HEK293 (cell line): ENCODE measurements around the gene DDIT4.

Experiments
- PRDM10 ChIP-seq: fragments of 450-650 bp; formaldehyde crosslinking; IDR thresholded peaks from 2 replicates; pipeline ENCODE4 v1.5.1; 2016; ENCODE audit warnings: missing biosample characterization, missing genetic modification characterization
- REPIN1 ChIP-seq: fragments of 450-650 bp; formaldehyde crosslinking; IDR thresholded peaks from 2 replicates; pipeline ENCODE4 v1.5.1; 2017; ENCODE audit warnings: missing biosample characterization, missing genetic modification characterization, low read depth
- REST ChIP-seq: fragments of 450-650 bp; formaldehyde crosslinking; IDR thresholded peaks from 2 replicates; pipeline ENCODE4 v1.5.1; 2016; ENCODE audit warnings: missing biosample characterization, missing genetic modification characterization
- SP2 ChIP-seq: fragments of 450-650 bp; formaldehyde crosslinking; IDR thresholded peaks from 2 replicates; pipeline ENCODE4 v1.5.1; 2016; ENCODE audit warnings: missing biosample characterization, missing genetic modification characterization
- ZBTB26 ChIP-seq: fragments of 450-650 bp; formaldehyde crosslinking; optimal IDR thresholded peaks from 2 replicates; pipeline ENCODE3; 2016; ENCODE audit warnings: missing biosample characterization, mild to moderate bottlenecking, missing genetic modification characterization
- ZNF132 ChIP-seq: fragments of 450-650 bp; formaldehyde crosslinking; IDR thresholded peaks from 2 replicates; pipeline ENCODE4 v1.5.1; 2017; ENCODE audit warnings: missing biosample characterization, missing genetic modification characterization, borderline replicate concordance
- ZNF146 ChIP-seq: fragments of 450-650 bp; formaldehyde crosslinking; IDR thresholded peaks from 2 replicates; pipeline ENCODE4 v1.5.1; 2016; ENCODE audit warnings: missing biosample characterization, missing genetic modification characterization
- ZNF214 ChIP-seq: fragments of 450-650 bp; formaldehyde crosslinking; IDR thresholded peaks from 2 replicates; pipeline ENCODE4 v1.5.1; 2017; ENCODE audit warnings: missing biosample characterization, mild to moderate bottlenecking, missing genetic modification characterization, borderline replicate concordance
- ZNF223 ChIP-seq: fragments of 450-650 bp; formaldehyde crosslinking; IDR thresholded peaks from 2 replicates; pipeline ENCODE4 v1.5.1; 2016; ENCODE audit warnings: missing biosample characterization, missing genetic modification characterization
- ZNF280D ChIP-seq: fragments of 450-650 bp; formaldehyde crosslinking; IDR thresholded peaks from 2 replicates; pipeline ENCODE4 v1.5.1; 2016; ENCODE audit warnings: missing biosample characterization, missing genetic modification characterization
- ZNF398 ChIP-seq: fragments of 450-650 bp; formaldehyde crosslinking; IDR thresholded peaks from 2 replicates; pipeline ENCODE4 v1.5.1; 2017; ENCODE audit warnings: missing biosample characterization, missing genetic modification characterization
- ZNF510 ChIP-seq: fragments of 450-650 bp; formaldehyde crosslinking; IDR thresholded peaks from 2 replicates; pipeline ENCODE4 v1.5.1; 2018; ENCODE audit warnings: mild to moderate bottlenecking, missing genetic modification characterization, missing biosample characterization; ENCODE audit not compliant: insufficient replicate concordance
- ZNF580 ChIP-seq: fragments of 450-650 bp; formaldehyde crosslinking; IDR thresholded peaks from 2 replicates; pipeline ENCODE4 v1.5.1; 2016; ENCODE audit warnings: missing biosample characterization, missing genetic modification characterization
- ZNF645 ChIP-seq: fragments of 450-650 bp; formaldehyde crosslinking; IDR thresholded peaks from 2 replicates; pipeline ENCODE4; 2016; ENCODE audit warnings: missing biosample characterization, missing genetic modification characterization
- ZNF660 ChIP-seq: fragments of 450-650 bp; IDR thresholded peaks from 2 replicates; pipeline ENCODE4 v1.5.1; 2018; ENCODE audit warnings: missing biosample characterization, mild to moderate bottlenecking, missing genetic modification characterization
- ZNF76 ChIP-seq: fragments of 450-650 bp; formaldehyde crosslinking; IDR thresholded peaks from 2 replicates; pipeline ENCODE4; 2016; ENCODE audit warnings: low read depth, missing biosample characterization, missing genetic modification characterization, borderline replicate concordance
- ZSCAN5A ChIP-seq: fragments of 450-650 bp; formaldehyde crosslinking; IDR thresholded peaks from 2 replicates; pipeline ENCODE4 v1.5.1; 2016; ENCODE audit warnings: missing biosample characterization, missing genetic modification characterization

The DDIT4 gene

GRCh38 chr10:72260239-72260975, 13.3 kb upstream of the DDIT4 start (continued):
- TF ChIP-seq SP2 (tag by site-specific recombination): peak; percentile 83
- peak; percentile 10; the same call in 1 of the 2 replicates for TF ChIP-seq ZNF660 (tag by site-specific recombination)
- TF ChIP-seq ZBTB26 (tag by site-specific recombination): peak; percentile 30
- no peak for TF ChIP-seq ZNF223 (tag by site-specific recombination)
- no peak for TF ChIP-seq ZNF214 (tag by site-specific recombination)
- TF ChIP-seq REST (tag by site-specific recombination): no peak; the same call in 1 of the 2 replicates
- no peak for TF ChIP-seq ZNF132 (tag by site-specific recombination)
- TF ChIP-seq PRDM10 (tag by site-specific recombination): peak; percentile 95
- no peak for TF ChIP-seq ZNF510
- TF ChIP-seq ZNF146 (tag by site-specific recombination): 0 out of 2 replicates have a peak, but pooled peaks have one; percentile 12
- TF ChIP-seq ZNF645 (tag by site-specific recombination): no peak
- TF ChIP-seq REPIN1 (tag by site-specific recombination): no peak
- TF ChIP-seq ZNF76: peak; percentile 24; the same call in 1 of the 2 replicates
- TF ChIP-seq ZNF398: peak; percentile 99
- no peak; the same call in 1 of the 2 replicates for TF ChIP-seq ZNF580 (tag by site-specific recombination)
- TF ChIP-seq ZSCAN5A (tag by site-specific recombination): peak; percentile 8; the same call in 1 of the 2 replicates
- TF ChIP-seq ZNF280D (tag by site-specific recombination): no peak; the same call in 1 of the 2 replicates
